ENCODE results near the gene MEG3.

GRCh38 chr14:100896369-100897060 is 70.6 kb downstream of the MEG3 start:
- no peak for TF ChIP-seq EP300 (IDR thresholded peaks at IDR 0.05)
- no peak for TF ChIP-seq CTCF (IDR thresholded peaks at IDR 0.05)
- no peak for TF ChIP-seq POLR2A (IDR thresholded peaks at IDR 0.05)

All from tibial nerve (tissue), 4 donors.